ENCODE data around the gene LIN28B.
A peak's percentile ranks its signal among the peaks of the same experiment; 100 is the strongest.
"Not testable (repeated sequence)": the region's sequence is repeated elsewhere in the genome, so short reads cannot be mapped to it uniquely, and the experiment has no call there.

LIN28B gene, protein sequence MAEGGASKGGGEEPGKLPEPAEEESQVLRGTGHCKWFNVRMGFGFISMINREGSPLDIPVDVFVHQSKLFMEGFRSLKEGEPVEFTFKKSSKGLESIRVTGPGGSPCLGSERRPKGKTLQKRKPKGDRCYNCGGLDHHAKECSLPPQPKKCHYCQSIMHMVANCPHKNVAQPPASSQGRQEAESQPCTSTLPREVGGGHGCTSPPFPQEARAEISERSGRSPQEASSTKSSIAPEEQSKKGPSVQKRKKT

DNA sequence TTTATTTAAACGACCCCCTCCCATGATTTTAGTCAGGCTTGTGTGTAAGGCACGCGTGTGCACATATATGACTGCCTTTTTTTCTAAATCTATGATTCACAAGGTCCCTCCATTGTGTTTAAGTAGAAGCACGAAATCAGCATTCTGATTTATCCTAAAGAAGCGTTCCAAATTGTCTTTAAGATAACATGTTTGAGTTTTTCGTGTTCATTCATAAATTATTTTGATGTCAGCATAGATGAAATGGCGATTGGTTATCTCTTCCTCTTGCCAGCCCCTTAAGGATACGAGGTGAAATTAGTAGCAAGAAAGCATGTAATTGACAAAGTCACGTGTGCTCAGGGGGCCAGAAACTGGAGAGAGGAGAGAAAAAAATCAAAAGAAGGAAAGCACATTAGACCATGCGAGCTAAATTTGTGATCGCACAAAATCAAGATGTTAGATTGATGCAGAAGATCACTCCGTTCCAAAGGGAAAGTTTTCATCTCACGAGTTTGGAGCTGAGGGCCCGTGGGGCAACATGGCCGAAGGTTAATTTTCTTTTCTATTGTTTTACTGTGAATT lies at the start of gene LIN28B:
TSS of gene LIN28B (plus strand) at position 377 of the 564 bp plus-strand sequence. CDS start at position 521, 144 bp downstream.
- no peak for DNase-seq (ENCODE audit: low read depth)

- no peak for DNase-seq (ENCODE audit: low read depth)
Measured at GRCh38 chr6:104908031-104908887, 48.6 kb upstream of the LIN28B start.

- no peak for DNase-seq (ENCODE audit: low read depth)
Measured at GRCh38 chr6:104908888-104909525, 47.9 kb upstream of the LIN28B start.

GRCh38 chr6:104921896-104922295 lies 35.0 kb upstream of the LIN28B start:
- DNase-seq (ENCODE audit: low read depth): no peak

- DNase-seq (ENCODE audit: low read depth): no peak
Measured at GRCh38 chr6:104928141-104928540, 28.8 kb upstream of the LIN28B start.

- DNase-seq (ENCODE audit: low read depth): no peak
Measured at GRCh38 chr6:104929353-104929752, 27.6 kb upstream of the LIN28B start.

GRCh38 chr6:104930939-104931338 lies 26.0 kb upstream of the LIN28B start:
- DNase-seq (ENCODE audit: low read depth): no peak

DNA sequence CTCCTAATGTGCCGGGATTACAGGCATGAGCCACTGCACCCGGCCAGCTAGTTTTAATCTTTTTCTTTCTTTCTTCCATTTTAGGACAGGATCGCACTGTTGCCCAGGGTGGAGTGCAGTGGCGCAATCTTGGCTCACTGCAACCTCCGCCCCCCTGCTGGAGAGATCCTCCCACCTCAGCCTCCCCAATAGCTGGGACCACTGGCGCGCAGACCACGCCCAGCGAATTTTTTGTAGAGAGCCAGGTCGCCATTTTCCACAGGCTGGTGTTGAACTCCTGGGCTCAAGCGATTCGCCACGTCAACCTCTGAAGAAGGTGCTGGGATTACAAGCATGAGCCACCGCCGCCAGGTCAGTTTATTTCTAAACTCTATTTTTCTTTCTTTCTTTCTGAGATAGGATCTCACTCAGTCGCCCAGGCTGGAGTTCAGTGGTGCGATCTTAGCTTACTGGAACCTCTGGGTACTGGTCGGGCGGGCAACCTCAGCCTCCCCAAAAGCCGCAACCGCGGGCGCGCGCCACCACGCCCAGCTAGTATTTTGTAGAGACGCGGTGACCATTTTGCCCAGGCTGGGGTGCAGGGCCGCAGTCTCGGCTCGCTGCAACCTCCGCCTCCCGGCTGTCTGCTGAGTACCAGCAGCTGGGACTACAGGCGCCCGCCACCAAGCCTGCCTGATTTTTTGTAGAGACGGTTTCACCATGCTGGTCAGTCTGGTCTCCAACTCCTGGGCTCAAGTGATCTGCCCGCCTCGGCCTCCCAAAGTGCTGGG lies 20.0 kb upstream of the LIN28B start:
- DNase-seq (ENCODE audit: low read depth): no peak

DNA sequence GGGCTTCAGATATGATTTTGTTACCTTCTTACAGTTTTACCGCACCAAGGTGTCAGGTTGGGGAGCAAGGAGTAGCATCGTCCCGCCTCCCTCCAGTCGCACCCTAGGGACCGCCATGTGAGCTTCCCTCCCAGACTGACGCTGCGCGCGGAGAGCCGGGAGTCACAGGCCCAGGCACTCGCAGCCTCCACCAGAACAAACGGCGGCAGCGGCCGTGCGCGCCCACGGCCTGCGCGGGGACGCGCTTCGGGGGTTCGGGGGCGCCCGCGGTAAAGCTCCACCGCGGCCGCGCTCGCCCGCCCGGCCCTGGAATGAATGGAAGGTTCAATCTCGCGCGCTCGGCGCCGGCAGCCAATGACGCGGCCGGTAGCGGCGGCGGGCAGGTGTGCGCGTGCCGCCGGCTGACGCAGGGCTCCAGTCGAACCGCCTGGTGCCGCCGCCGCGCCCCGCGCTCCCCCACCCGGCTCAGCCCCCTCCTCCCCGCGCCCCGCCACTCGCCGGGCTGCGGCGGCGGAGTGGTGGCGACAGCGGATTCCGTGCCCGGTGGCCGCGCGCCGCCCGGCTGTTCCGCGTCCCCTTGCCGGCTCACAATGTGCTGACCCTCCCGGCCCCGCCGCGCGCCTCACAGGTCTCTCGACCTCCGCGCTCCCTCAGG lies 16.5 kb upstream of the LIN28B start:
- no peak for DNase-seq (ENCODE audit: low read depth)

GRCh38 chr6:104940893-104941728 lies 15.8 kb upstream of the LIN28B start:
- peak; percentile 1 for DNase-seq (ENCODE audit: low read depth)

DNA sequence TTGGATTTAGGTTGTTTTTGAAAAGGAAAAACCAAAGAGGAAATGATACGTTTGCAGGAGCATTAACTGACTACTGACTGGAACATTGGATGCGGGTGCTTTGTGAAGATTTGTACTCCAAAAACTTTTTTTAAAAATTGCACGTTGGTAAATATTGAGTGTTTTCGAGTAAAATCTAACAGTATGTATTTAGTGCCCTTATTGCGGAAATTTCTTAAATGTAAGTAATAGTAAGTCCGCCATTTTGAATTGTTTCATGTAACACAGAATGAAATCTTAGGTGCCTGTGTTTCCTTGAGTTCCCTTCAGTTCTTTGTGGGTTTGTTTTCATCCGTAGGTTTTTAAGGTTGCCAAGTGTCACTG lies 15.2 kb upstream of the LIN28B start:
- DNase-seq (ENCODE audit: low read depth): no peak

GRCh38 chr6:104943781-104944180 lies 13.1 kb upstream of the LIN28B start:
- DNase-seq (ENCODE audit: low read depth): peak; percentile 3

DNA sequence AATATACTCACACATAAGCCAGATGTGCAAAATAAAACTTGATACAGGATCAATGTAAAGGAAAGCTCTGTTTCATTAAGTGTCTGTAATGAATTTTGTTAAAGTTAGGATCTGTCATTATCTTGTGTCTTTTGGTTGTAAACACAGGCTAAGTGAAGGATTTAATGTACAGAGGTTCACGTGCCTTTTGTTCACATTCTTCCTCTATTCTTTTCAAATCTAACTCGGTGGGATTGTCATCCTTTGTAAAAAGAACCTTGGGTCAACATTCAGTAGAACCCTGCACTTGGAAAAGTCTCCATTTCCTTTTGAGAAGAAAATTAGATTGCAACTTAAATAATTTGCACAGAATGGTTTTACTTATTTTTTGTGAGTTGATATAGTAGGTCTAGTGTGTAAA lies 7.7 kb upstream of the LIN28B start:
- DNase-seq (ENCODE audit: low read depth): no peak

GRCh38 chr6:104951677-104952076 lies 5.2 kb upstream of the LIN28B start:
- DNase-seq (ENCODE audit: low read depth): no peak

- no peak for DNase-seq (ENCODE audit: low read depth)
Measured at GRCh38 chr6:104952911-104953399, 4.0 kb upstream of the LIN28B start.

GRCh38 chr6:104953400-104954189 lies 3.3 kb upstream of the LIN28B start:
- not testable (repeated sequence) for DNase-seq (ENCODE audit: low read depth)

- DNase-seq (ENCODE audit: low read depth): no peak
Measured at GRCh38 chr6:104954190-104954797, 2.6 kb upstream of the LIN28B start.

DNA sequence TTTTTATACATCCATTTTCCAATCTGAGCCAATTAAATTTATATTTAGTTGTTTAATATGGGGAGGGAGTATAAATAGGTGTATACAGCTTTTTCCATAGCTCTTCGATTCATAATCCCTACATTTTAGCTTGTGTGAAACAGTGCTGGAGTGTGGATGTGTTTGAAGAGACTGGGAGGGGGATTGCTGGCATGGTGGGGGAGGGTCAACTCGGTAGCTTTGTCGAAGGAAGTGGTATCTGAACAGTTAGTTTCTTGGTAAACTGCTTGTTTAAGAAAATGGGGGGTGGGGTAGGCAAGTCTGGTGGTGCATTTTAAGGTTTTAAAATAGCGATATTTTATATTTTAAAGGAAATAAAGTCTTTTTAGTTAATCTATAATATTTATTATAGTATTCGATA lies 1.4 kb upstream of the LIN28B start:
- DNase-seq (ENCODE audit: low read depth): no peak
